GM12878 (cell line): Measurements from ENCODE around the gene TTLL11. TPM values are rescaled to one million over a fixed set of nuclear protein-coding genes. Genes with fewer than 3 reads are reported as not detected.

ENCODE experiments used
- ATAC-seq: fragments of 200-7000 bp; cut with Tn5 transposase; 3 replicates; pipeline ENCODE4 v1.9.1; 2020; ENCODE audit warnings: mild to moderate bottlenecking, moderate library complexity
- BruUV-seq: library from RNA; stranded (reverse); fragments of 400-500 nt; replicated peaks from 2 replicates; lab custom pipeline; 2021; lab: Mats Ljungman, UMichigan
- CTCF ChIA-PET: fragments of 300-600 bp; sonication (Branson Sonifier 250); formaldehyde crosslinking; extraction: SDS; loops from one replicate; lab custom pipeline; 2021; ENCODE audit warnings: inconsistent platforms; lab: Yijun Ruan, JAX
- POLR2A ChIA-PET: fragments of 350-600 bp; formaldehyde crosslinking; extraction: SDS; loops from one replicate; lab custom pipeline; 2021; ENCODE audit warnings: inconsistent platforms; lab: Charles Lee
- RAD21 ChIA-PET: fragments of 300-600 bp; sonication (Branson Sonifier 250); formaldehyde crosslinking; loops from one replicate; lab custom pipeline; 2023; ENCODE audit warnings: antibody characterized with exemption; ENCODE audit not compliant: unreplicated experiment; lab: Charles Lee
- SMC1A ChIA-PET: fragments of 300-600 bp; sonication (Branson Sonifier 250); formaldehyde crosslinking; loops from one replicate; lab custom pipeline; 2023; ENCODE audit not compliant: unreplicated experiment, uncharacterized antibody; lab: Charles Lee
- DNase-seq: peaks from one replicate; pipeline ENCODE4 v3.0.0-alpha.2; 2011; ENCODE audit warnings: low read depth, low spot score
- FAIRE-seq: peaks from 3 replicates; lab custom pipeline; 2011; peaks lifted over from hg19 to GRCh38; lab: Jason Lieb, UNC
- H2AFZ ChIP-seq: 2 replicates; pipeline ENCODE4 v1.6.0; 2011; ENCODE audit warnings: low read depth, low read length, control low read depth; ENCODE audit not compliant: control insufficient read depth
- H3K27ac ChIP-seq: 2 replicates; pipeline ENCODE4 v1.5.1; 2011; ENCODE audit warnings: control low read depth; ENCODE audit not compliant: control insufficient read depth, insufficient read depth
- H3K27me3 ChIP-seq, 2 experiments: replicated peaks in 1 of 2; 2 replicates each; pipeline versions ENCODE4 v1.6.0 to v1.6.1; 2011; ENCODE audit warnings: low read length in 1 of 2; ENCODE audit not compliant: control insufficient read depth in 2 of 2, insufficient read depth in 2 of 2
- H3K36me3 ChIP-seq, 2 experiments: 2 replicates each; pipeline ENCODE4 v1.5.1; 2011; ENCODE audit warnings: low read length in 1 of 2; ENCODE audit not compliant: control insufficient read depth in 2 of 2, insufficient read depth in 2 of 2
- H3K4me1 ChIP-seq: 2 replicates; pipeline ENCODE4 v1.6.1; 2011; ENCODE audit warnings: mild to moderate bottlenecking, low read length, moderate library complexity, mixed read lengths; ENCODE audit not compliant: control insufficient read depth, insufficient read depth
- H3K4me2 ChIP-seq: 2 replicates; pipeline ENCODE4 v1.6.0; 2011; ENCODE audit warnings: control low read depth; ENCODE audit not compliant: control insufficient read depth, insufficient read depth
- H3K4me3 ChIP-seq: fragments of 200-600 bp; sonication (generic); 2 replicates; pipeline ENCODE4 v1.5.1; 2016
- H3K79me2 ChIP-seq: 2 replicates; pipeline ENCODE4 v1.6.0; 2011; ENCODE audit warnings: low read length; ENCODE audit not compliant: control insufficient read depth, insufficient read depth
- H3K9ac ChIP-seq: 2 replicates; pipeline ENCODE4 v1.8.0; 2011; ENCODE audit warnings: low read length, control low read depth, mixed read lengths; ENCODE audit not compliant: control insufficient read depth, insufficient read depth
- H3K9me3 ChIP-seq: replicated peaks from 3 replicates; pipeline ENCODE4 v1.5.1; 2011; ENCODE audit warnings: mild to moderate bottlenecking, low read length; ENCODE audit not compliant: control insufficient read depth, insufficient read depth
- H4K20me1 ChIP-seq: 2 replicates; pipeline ENCODE4 v1.6.0; 2011; ENCODE audit not compliant: control insufficient read depth, insufficient read depth
- ASH2L ChIP-seq: fragments of 300-600, 200-600 bp; sonication (generic); IDR thresholded peaks from 2 replicates; pipeline ENCODE4 v1.6.1; 2017; ENCODE audit warnings: low read depth, mild to moderate bottlenecking, borderline replicate concordance
- EGR1 ChIP-seq, 2 experiments: IDR thresholded peaks; 1 replicate in 1 of 2; 2 replicates in 1 of 2; pipeline ENCODE4 v1.6.1; 2011 to 2012; ENCODE audit warnings: low read depth in 2 of 2, low read length in 2 of 2, borderline replicate concordance in 1 of 2, mild to moderate bottlenecking in 1 of 2, moderate library complexity in 1 of 2
- EZH2 ChIP-seq: IDR thresholded peaks from 2 replicates; pipeline ENCODE4 v1.6.1; 2012; ENCODE audit warnings: low read depth, mild to moderate bottlenecking, control low read depth, inconsistent platforms, low read length, borderline replicate concordance; ENCODE audit not compliant: control insufficient read depth
- HDAC6 ChIP-seq: fragments of 200-600 bp; sonication (generic); IDR thresholded peaks from one replicate; pipeline ENCODE4 v1.8.0; 2017; ENCODE audit warnings: antibody characterized with exemption; ENCODE audit not compliant: unreplicated experiment
- KDM1A ChIP-seq: fragments of 200-600 bp; sonication (generic); IDR thresholded peaks from 2 replicates; pipeline ENCODE4 v1.6.1; 2016; ENCODE audit warnings: borderline replicate concordance
- PAX5 ChIP-seq: IDR thresholded peaks from 2 replicates; pipeline ENCODE4 v1.6.1; 2011; ENCODE audit warnings: low read depth, low read length, borderline replicate concordance
- PBX3 ChIP-seq: IDR thresholded peaks from 2 replicates; pipeline ENCODE4 v1.6.1; 2011; ENCODE audit warnings: mild to moderate bottlenecking, low read depth, low read length, moderate library complexity; ENCODE audit not compliant: insufficient replicate concordance
- RELA ChIP-seq: fragments of 450-650 bp; IDR thresholded peaks from 2 replicates; pipeline ENCODE4 v1.8.0; 2014; ENCODE audit warnings: borderline replicate concordance; ENCODE audit not compliant: partially characterized antibody
- SREBF2 ChIP-seq: IDR thresholded peaks from 2 replicates; pipeline ENCODE4 v1.6.1; 2012; ENCODE audit warnings: mild to moderate bottlenecking, low read length
- ZBED1 ChIP-seq: IDR thresholded peaks from 2 replicates; pipeline ENCODE4 v1.6.1; 2016; ENCODE audit warnings: borderline replicate concordance
- WGBS: methylation state at CpG from one replicate; pipeline ENCODE4 v1.1.6; 2016; ENCODE audit warnings: low lambda C conversion rate; ENCODE audit not compliant: insufficient replicate concordance, insufficient coverage; ENCODE audit errors: missing lambda C conversion rate; 5-methylcytosine and 5-hydroxymethylcytosine counted together
- in situ Hi-C: fragments of 300-500 bp; cut with MboI; formaldehyde crosslinking; loops from 9 replicates; pipeline ENCODE4 v1.14.3; 2018; ENCODE audit warnings: mixed read lengths
- intact Hi-C: fragments of 100-400 bp; cut with micrococcal nuclease; formaldehyde crosslinking; loops from one replicate; pipeline ENCODE4 v1.14.2; 2022; ENCODE audit not compliant: unreplicated experiment
- polyA plus RNA-seq, 11 experiments: library from polyadenylated mRNA; depleted of rRNA in 4 of 11; unstranded in 6 of 11; stranded (reverse) in 5 of 11; fragments of >200 nt; fragmentation: Nextera tagmentation in 4 of 11; fragmentation: Illumina TruSeq in 1 of 11; extraction: Ambion mirVana in 4 of 11; extraction: Trizol in 1 of 11; gene quantifications; 1 replicate in 1 of 11; 2 replicates in 10 of 11; pipeline versions ENCODE4 v1.2.1 to v1.2.3, GENCODE V29; 2011 to 2016; ENCODE audit warnings: inconsistent platforms in 2 of 11, missing spikeins in 2 of 11, low read depth in 1 of 11
- total RNA-seq, 4 experiments: library from RNA; depleted of rRNA in 3 of 4; stranded (reverse); fragments of >200 nt in 3 of 4; fragmentation: Illumina TruSeq in 1 of 4; extraction: Trizol in 1 of 4; gene quantifications; 2 replicates each; pipeline versions ENCODE4 v1.2.1 to v1.2.3, GENCODE V29; 2013 to 2021

TTLL11 gene
- total and polyA plus RNA-seq, 10 of the 15 experiments (the other 5 are each of a cell fraction or from before 2014, with no cell fraction given), result 1.2 to 3.7 (median 2.9) TPM

- H3K4me1 ChIP-seq, result no peaks in the 10 kb centered on the region
- ChIA-PET RAD21 (no interaction called here), CTCF (no interaction called here), POLR2A (no interaction called here)
- ATAC-seq (no peak), DNase-seq (no peak), FAIRE-seq (no peak)
- no peak overlapping the region for H2AFZ ChIP-seq
- H3K9me3 ChIP-seq, result no peaks in the 10 kb centered on the region
- no peaks in the 10 kb centered on the region; a peak in 1 of 4 replicates for H3K27me3 ChIP-seq
- no peaks in the 10 kb centered on the region for H3K36me3 ChIP-seq
- H3K9ac ChIP-seq, result no peak overlapping the region
- in situ Hi-C loops, result no loop called here
- no peak overlapping the region for H3K4me2 ChIP-seq
- no peaks in the 10 kb centered on the region for H3K79me2 ChIP-seq
- BruUV-seq, result no TSS peak
- H3K4me3 ChIP-seq, result no peak overlapping the region
- no peaks in the 10 kb centered on the region for H4K20me1 ChIP-seq
- TF ChIP-seq PBX3 (no peak), SREBF2 (no peak), ZBED1 (no peak), PAX5 (no peak), EZH2 (no peak), EGR1 (IDR thresholded peaks at IDR 0.05; ENCODE audit: borderline replicate concordance in 1 of 2, low read depth in 2 of 2, low read length in 2 of 2) (no peak), KDM1A (no peak), HDAC6 (no peak), ASH2L (no peak), RELA (no peak)
- TF ChIP-seq, all 136 proteins: peak for 0
- intact Hi-C loops, result no loop called here
- no peak overlapping the region for H3K27ac ChIP-seq
- SMC1A ChIA-PET, result no interaction called here
- 60% methylated on average over 1 of the region's 2 CpGs for WGBS
These were observed 242.7 kb downstream of the TTLL11 start for GRCh38 chr9:121850366-121850765.
